Measurements from ENCODE around the gene TMEM163. TPM values are rescaled to one million over a fixed set of nuclear protein-coding genes. Genes with fewer than 3 reads are reported as not detected.

The TMEM163 gene
- total RNA-seq, 2 experiments from 2014 or later: not detected

GRCh38 chr2:134549104-134549503 lies 169.7 kb downstream of the TMEM163 start:
- Mint-ChIP-seq H3K9me3 (no peaks in the 10 kb centered on the region), H3K4me3 (no peak overlapping the region), H3K4me1 (ENCODE audit: low read depth) (no peaks in the 10 kb centered on the region), H3K36me3 (ENCODE audit: low read depth) (no peaks in the 10 kb centered on the region), H3K27me3 (peaks cover 11% of the 10 kb centered on the region), H3K27ac (no peak overlapping the region)
- ChIA-PET CTCF (no interaction called here), POLR2A (no interaction called here)
- no peak for ATAC-seq
- TF ChIP-seq, protein P1, sequence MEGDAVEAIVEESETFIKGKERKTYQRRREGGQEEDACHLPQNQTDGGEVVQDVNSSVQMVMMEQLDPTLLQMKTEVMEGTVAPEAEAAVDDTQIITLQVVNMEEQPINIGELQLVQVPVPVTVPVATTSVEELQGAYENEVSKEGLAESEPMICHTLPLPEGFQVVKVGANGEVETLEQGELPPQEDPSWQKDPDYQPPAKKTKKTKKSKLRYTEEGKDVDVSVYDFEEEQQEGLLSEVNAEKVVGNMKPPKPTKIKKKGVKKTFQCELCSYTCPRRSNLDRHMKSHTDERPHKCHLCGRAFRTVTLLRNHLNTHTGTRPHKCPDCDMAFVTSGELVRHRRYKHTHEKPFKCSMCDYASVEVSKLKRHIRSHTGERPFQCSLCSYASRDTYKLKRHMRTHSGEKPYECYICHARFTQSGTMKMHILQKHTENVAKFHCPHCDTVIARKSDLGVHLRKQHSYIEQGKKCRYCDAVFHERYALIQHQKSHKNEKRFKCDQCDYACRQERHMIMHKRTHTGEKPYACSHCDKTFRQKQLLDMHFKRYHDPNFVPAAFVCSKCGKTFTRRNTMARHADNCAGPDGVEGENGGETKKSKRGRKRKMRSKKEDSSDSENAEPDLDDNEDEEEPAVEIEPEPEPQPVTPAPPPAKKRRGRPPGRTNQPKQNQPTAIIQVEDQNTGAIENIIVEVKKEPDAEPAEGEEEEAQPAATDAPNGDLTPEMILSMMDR (IDR thresholded peaks at IDR 0.05): no peak
- intact Hi-C loops (cut with micrococcal nuclease): no loop called here
- no peak for DNase-seq

- CTCF ChIA-PET: no interaction called here
These were observed 177.8 kb downstream of the TMEM163 start for GRCh38 chr2:134540990-134541389.

DNA sequence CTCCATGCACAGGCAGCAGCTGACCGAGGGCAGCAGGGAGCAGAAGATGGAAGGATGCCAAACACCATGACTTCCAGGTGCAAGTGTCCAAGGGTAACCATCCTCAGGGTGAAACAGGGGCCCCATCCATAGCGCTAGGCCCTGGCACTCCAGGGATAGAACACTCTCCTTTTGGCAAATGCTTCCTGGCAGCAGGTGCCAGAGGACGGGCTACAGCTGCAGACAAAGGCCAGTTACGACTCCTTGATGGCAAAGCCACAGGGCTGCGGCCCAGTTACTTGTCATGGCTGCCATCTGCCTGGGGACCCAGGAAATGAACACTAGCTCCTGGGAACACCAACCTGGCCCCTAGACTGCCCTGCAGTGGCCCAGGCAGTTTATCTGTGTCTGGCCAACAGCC lies 178.8 kb downstream of the TMEM163 start:
- Mint-ChIP-seq H3K4me1 (ENCODE audit: low read depth) (no peaks in the 10 kb centered on the region), H3K27ac (no peak overlapping the region), H3K27me3 (peaks cover 3% of the 10 kb centered on the region), H3K9me3 (no peaks in the 10 kb centered on the region), H3K4me3 (no peak overlapping the region), H3K36me3 (ENCODE audit: low read depth) (no peaks in the 10 kb centered on the region)
- TF ChIP-seq, protein P1 (IDR thresholded peaks at IDR 0.05): no peak
- ChIA-PET CTCF (no interaction called here), POLR2A (no interaction called here)
- no peak for ATAC-seq
- DNase-seq: no peak
- intact Hi-C loops (cut with micrococcal nuclease): no loop called here

More at GRCh38 chr2:134540990-134541389, 177.8 kb downstream of the TMEM163 start:
- intact Hi-C loops (cut with micrococcal nuclease): no loop called here
- Mint-ChIP-seq H3K9me3 (no peaks in the 10 kb centered on the region), H3K27me3 (peaks cover 8% of the 10 kb centered on the region), H3K27ac (no peak overlapping the region), H3K4me3 (no peak overlapping the region), H3K36me3 (ENCODE audit: low read depth) (no peaks in the 10 kb centered on the region), H3K4me1 (ENCODE audit: low read depth) (no peaks in the 10 kb centered on the region)
- POLR2A ChIA-PET: no interaction called here
- DNase-seq (no peak), ATAC-seq (no peak)
- TF ChIP-seq, protein P1 (IDR thresholded peaks at IDR 0.05): no peak

DNA sequence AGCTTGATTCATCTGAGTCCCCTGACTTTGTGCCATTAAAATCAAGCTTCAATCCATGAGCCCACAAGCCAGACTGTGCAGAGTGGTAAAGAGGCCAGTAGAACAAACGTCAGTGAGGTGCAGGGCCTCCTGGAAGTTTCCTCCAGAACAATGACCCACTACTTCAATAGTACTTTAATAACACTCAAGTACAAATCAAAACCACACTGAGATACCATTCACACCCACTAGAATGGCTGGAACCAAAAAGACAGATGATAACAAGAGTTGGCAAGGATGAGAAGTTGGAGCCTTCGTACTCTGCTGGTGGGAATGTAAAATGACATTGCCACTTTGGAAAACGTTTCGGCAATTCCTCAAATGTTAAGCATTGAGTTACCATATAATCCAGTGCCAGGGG lies 181.1 kb downstream of the TMEM163 start:
- Mint-ChIP-seq H3K27ac (no peak overlapping the region), H3K4me3 (no peak overlapping the region), H3K9me3 (no peaks in the 10 kb centered on the region), H3K4me1 (ENCODE audit: low read depth) (no peaks in the 10 kb centered on the region), H3K27me3 (peaks cover 1% of the 10 kb centered on the region), H3K36me3 (ENCODE audit: low read depth) (no peaks in the 10 kb centered on the region)
- ATAC-seq (no peak), DNase-seq (no peak)
- intact Hi-C loops (cut with micrococcal nuclease): no loop called here
- ChIA-PET POLR2A (no interaction called here), CTCF (interaction anchor here (0.8 kb wide), 1 partner anchor 86 kb away, joined by 3 read pairs; no protein-coding TSS in a partner anchor)
- TF ChIP-seq, protein P1 (IDR thresholded peaks at IDR 0.05): no peak

GRCh38 chr2:134537121-134537520 lies 181.7 kb downstream of the TMEM163 start:
- Mint-ChIP-seq H3K27ac (no peak overlapping the region), H3K4me3 (no peak overlapping the region), H3K9me3 (no peaks in the 10 kb centered on the region), H3K27me3 (peaks cover 1% of the 10 kb centered on the region), H3K36me3 (ENCODE audit: low read depth) (no peaks in the 10 kb centered on the region), H3K4me1 (ENCODE audit: low read depth) (no peaks in the 10 kb centered on the region)
- CTCF ChIA-PET: no interaction called here
- intact Hi-C loops (cut with micrococcal nuclease): no loop called here
- ATAC-seq: no peak
- TF ChIP-seq, protein P1 (IDR thresholded peaks at IDR 0.05): no peak
- DNase-seq: no peak
- POLR2A ChIA-PET: no interaction called here
